Thoracic aorta (tissue), 2 donors: Measurements from ENCODE around the gene SPRR1B. TPM values are rescaled to one million over a fixed set of nuclear protein-coding genes. Genes with fewer than 3 reads are reported as not detected.

ENCODE experiments used
- ATAC-seq: fragments of 150-250 bp; one replicate; pipeline ENCODE4 v1.8.0; 2017; ENCODE audit warnings: low read depth; ENCODE audit not compliant: insufficient number of reproducible peaks, low FRiP score
- DNase-seq: peaks from one replicate; pipeline ENCODE4 v3.0.0-alpha.2; 2020; ENCODE audit warnings: low spot score
- H3K27ac ChIP-seq, 2 donors: fragments of 200-600 bp; sonication (generic); 1 replicate in 1 of 2; 2 replicates in 1 of 2; pipeline ENCODE4 v1.5.1; 2016; ENCODE audit warnings: mild to moderate bottlenecking in 2 of 2, moderate library complexity in 2 of 2
- H3K27me3 ChIP-seq: fragments of 200-600 bp; sonication (generic); replicated peaks from 2 replicates; pipeline ENCODE4 v1.6.0; 2016; ENCODE audit warnings: mild to moderate bottlenecking; ENCODE audit not compliant: insufficient read depth
- H3K36me3 ChIP-seq: fragments of 200-600 bp; sonication (generic); one replicate; pipeline ENCODE4 v1.5.1; 2016
- H3K4me1 ChIP-seq, 2 donors: fragments of 200-600 bp; sonication (generic); 1 replicate in 1 of 2; 2 replicates in 1 of 2; pipeline versions ENCODE4 v1.5.1 to v1.6.0; 2016; ENCODE audit warnings: low read depth in 2 of 2, mild to moderate bottlenecking in 1 of 2; ENCODE audit not compliant: control insufficient read depth in 1 of 2
- H3K4me3 ChIP-seq: fragments of 200-600 bp; sonication (generic); 2 replicates; pipeline ENCODE4 v1.5.1; 2016; ENCODE audit warnings: mild to moderate bottlenecking
- H3K9me3 ChIP-seq: fragments of 200-600 bp; sonication (generic); 2 replicates; pipeline ENCODE4 v1.5.1; 2016
- CTCF ChIP-seq: fragments of 200-600 bp; sonication (generic); IDR thresholded peaks from one replicate; pipeline ENCODE4 v1.5.1; 2019; ENCODE audit warnings: antibody characterized with exemption
- total RNA-seq, 2 donors: library from RNA; depleted of rRNA; stranded (reverse); fragments of >200 nt; gene quantifications; one replicate each; pipeline versions ENCODE4 v1.1.0 to v1.2.3, GENCODE V29; 2016

Gene SPRR1B
- total RNA-seq, 2 donors from 2014 or later, result not detected

DNA sequence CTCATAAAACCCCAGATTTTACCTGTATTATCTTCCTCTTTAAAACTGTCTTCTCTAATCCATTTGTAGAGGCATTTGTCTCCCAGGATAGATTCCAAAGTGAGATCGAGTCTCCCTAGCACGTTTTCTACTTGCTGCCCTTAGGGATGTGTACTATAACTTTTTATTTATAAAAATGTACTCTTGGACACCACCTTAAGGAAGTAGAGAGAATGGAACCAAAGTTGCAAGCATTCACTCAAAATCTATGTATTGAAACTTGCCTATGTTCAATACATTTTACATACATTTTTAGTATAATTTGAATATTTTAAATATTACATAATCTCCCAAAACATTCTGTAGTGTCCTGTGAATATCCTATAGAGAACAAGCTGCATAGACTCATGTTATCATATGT is 27.2 kb downstream of the SPRR1B start:
- Histone ChIP-seq H3K27me3 (no peaks in the 10 kb centered on the region), H3K4me1 (no peaks in the 10 kb centered on the region), H3K27ac (no peak overlapping the region), H3K9me3 (no peaks in the 10 kb centered on the region), H3K4me3 (no peak overlapping the region), H3K36me3 (no peaks in the 10 kb centered on the region)
- no peak for DNase-seq
- ATAC-seq, result no peak
- TF ChIP-seq CTCF, result no peak

GRCh38 chr1:153058826-153059784 is 28.1 kb downstream of the SPRR1B start:
- Histone ChIP-seq H3K27me3 (no peaks in the 10 kb centered on the region), H3K4me3 (no peak overlapping the region), H3K27ac (no peak overlapping the region), H3K9me3 (no peaks in the 10 kb centered on the region), H3K4me1 (no peaks in the 10 kb centered on the region), H3K36me3 (no peaks in the 10 kb centered on the region)
- no peak for ATAC-seq
- no peak for DNase-seq
- TF ChIP-seq CTCF, result no peak

DNA sequence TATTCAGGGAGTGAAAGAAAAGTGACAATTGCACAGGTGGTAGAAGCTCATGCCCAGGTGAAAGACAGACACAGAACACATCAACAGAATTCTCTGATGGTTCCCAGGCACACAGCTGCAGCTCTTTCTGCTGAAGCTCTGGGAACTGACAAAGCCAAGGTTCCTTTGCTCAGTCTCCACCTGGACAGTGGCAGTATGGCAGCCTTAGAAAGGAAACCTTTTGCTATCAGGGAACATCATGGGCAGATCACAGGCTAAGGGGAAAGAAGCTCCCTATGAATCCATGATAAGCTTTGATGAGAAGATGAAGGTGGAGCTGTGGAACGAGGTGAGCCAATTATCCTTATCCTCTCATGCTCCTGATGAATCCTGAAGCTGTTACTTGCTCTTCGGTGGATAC is 39.2 kb downstream of the SPRR1B start:
- Histone ChIP-seq H3K4me3 (no peak overlapping the region), H3K27ac (no peak overlapping the region), H3K4me1 (no peaks in the 10 kb centered on the region), H3K9me3 (no peaks in the 10 kb centered on the region), H3K36me3 (no peaks in the 10 kb centered on the region), H3K27me3 (no peaks in the 10 kb centered on the region)
- DNase-seq, result no peak
- TF ChIP-seq CTCF, result no peak
- no peak for ATAC-seq

- H3K36me3 ChIP-seq, result no peaks in the 10 kb centered on the region
- no peak for TF ChIP-seq CTCF
- DNase-seq (no peak), ATAC-seq (no peak)
- no peaks in the 10 kb centered on the region for H3K27me3 ChIP-seq
- H3K9me3 ChIP-seq, result no peaks in the 10 kb centered on the region
- H3K4me1 ChIP-seq, result no peaks in the 10 kb centered on the region
- H3K4me3 ChIP-seq, result no peak within 1 kb of the TSS
- H3K27ac ChIP-seq, result no peak within 1 kb of the TSS
These were observed 40.5 kb downstream of the SPRR1B start, which contains the start of gene SPRR2B for GRCh38 chr1:153071511-153071910. Gene SPRR2B, minus strand, starts transcription at chr1:153071611. Its CDS starts 772 bp downstream, at chr1:153070839.

DNA sequence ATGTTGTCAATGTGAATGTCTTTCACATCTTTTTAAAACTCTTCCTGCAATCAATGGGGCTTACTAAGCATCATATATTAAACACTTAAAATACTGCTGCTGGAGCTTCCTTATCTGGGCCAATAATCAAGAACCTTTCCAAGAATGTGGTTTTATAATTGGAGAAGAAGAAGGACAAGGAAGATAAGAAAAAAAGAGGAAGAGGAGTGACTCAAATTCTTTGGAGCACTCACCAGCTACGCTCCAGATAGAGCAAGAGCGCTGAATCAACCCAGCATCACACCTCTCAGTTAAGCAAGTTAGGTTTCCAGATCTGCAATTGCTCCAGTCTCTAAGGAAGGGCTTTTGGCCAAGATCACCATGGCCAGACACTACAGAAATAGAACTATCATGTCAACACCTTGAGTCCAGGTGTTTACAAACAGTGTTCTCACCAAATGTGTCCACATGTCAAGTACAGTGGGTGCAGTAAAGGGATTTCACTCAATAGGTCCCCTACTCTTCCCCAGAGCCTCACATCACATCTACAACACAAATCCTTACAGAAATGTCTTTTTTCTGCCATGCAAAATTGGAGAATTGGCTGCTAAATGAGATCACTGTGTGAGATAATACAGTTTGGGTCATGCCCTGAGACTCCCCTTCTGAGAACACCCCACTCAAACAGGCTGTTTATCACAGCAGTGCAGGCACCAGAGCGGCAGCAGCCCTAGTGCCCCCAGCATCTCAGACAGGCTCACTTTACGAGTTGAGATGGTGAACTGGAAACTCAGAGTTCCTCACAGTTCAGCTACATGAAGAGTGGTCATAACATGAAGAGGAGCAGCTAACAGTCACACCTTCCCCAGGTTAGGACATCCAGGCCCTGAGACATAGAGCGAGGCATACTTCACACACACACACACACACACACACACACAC is 42.1 kb downstream of the SPRR1B start:
- no peak for DNase-seq
- ATAC-seq, result no peak
- Histone ChIP-seq H3K4me3 (no peak overlapping the region), H3K36me3 (no peaks in the 10 kb centered on the region), H3K27ac (no peak overlapping the region), H3K27me3 (no peaks in the 10 kb centered on the region), H3K9me3 (no peaks in the 10 kb centered on the region), H3K4me1 (no peaks in the 10 kb centered on the region)
- TF ChIP-seq CTCF, result no peak
